ENCODE measurements around the gene SAMD14.

DNA sequence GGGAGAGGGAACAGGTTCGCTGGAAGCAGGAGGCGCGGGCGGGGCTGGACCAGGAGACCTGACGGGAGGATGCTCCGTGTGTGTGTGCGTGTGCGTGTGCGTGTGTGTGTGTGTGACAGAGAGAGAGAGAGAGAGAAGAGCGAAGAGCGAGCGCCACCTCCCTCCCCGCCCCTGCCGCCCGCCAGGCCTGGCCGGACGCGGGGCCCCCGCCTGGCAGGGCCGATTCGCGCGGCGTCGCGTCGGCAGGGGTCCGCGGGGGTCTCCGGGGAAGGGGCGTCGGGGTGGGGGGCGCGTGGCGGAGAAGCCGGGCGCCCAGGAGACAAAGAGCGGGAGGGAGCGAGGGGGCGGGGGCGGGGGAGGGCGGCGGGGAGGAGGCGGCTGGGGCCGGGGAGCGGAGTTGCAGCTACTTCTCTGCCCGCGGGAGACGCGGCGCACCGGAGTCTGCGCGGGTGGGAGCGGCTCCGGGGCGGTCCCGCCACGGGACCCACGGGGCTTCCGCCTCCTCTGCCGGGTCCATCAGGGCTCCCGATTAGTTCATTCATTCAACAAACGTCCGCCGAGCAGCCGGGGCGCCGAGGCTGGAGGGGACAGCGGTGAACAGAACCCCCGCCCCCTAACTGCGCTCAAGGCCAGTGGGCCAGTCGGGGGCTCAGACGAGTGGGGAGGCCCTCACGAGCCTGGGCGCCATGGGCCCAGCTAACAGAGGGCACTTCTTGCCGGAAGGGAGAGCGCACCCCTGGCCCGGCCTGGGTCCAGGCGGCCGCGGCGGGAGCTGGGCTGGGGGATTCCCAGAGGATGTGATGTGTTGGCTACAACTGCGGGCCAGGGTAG, at the start of gene SAMD14:
- TF ChIP-seq BHLHE40 (IDR thresholded peaks at IDR 0.05; ENCODE audit: low read depth, low read length), result no peak
- TF ChIP-seq, protein P1, sequence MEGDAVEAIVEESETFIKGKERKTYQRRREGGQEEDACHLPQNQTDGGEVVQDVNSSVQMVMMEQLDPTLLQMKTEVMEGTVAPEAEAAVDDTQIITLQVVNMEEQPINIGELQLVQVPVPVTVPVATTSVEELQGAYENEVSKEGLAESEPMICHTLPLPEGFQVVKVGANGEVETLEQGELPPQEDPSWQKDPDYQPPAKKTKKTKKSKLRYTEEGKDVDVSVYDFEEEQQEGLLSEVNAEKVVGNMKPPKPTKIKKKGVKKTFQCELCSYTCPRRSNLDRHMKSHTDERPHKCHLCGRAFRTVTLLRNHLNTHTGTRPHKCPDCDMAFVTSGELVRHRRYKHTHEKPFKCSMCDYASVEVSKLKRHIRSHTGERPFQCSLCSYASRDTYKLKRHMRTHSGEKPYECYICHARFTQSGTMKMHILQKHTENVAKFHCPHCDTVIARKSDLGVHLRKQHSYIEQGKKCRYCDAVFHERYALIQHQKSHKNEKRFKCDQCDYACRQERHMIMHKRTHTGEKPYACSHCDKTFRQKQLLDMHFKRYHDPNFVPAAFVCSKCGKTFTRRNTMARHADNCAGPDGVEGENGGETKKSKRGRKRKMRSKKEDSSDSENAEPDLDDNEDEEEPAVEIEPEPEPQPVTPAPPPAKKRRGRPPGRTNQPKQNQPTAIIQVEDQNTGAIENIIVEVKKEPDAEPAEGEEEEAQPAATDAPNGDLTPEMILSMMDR (IDR thresholded peaks at IDR 0.05), result no peak
- no peak for TF ChIP-seq REST (IDR thresholded peaks at IDR 0.05)
- no peak for TF ChIP-seq MAZ (IDR thresholded peaks at IDR 0.05; ENCODE audit: borderline replicate concordance, low read depth, low read length)
- TF ChIP-seq PHF8 (IDR thresholded peaks at IDR 0.05; ENCODE audit: borderline replicate concordance, low read depth), result no peak
- no peak for TF ChIP-seq E2F6 (IDR thresholded peaks at IDR 0.05; ENCODE audit: borderline replicate concordance, low read depth)
- no peak for TF ChIP-seq MYC (IDR thresholded peaks at IDR 0.05; ENCODE audit: borderline replicate concordance, low read length)
- no peak for TF ChIP-seq FOSL2 (IDR thresholded peaks at IDR 0.05)
- no peak for TF ChIP-seq FOSL2 (CRISPR knock-in tag; IDR thresholded peaks at IDR 0.05)
- TF ChIP-seq KDM5A (IDR thresholded peaks at IDR 0.05), result no peak
- no peak for TF ChIP-seq POLR2A (IDR thresholded peaks at IDR 0.05; ENCODE audit: low read length)
- TF ChIP-seq, protein P2, sequence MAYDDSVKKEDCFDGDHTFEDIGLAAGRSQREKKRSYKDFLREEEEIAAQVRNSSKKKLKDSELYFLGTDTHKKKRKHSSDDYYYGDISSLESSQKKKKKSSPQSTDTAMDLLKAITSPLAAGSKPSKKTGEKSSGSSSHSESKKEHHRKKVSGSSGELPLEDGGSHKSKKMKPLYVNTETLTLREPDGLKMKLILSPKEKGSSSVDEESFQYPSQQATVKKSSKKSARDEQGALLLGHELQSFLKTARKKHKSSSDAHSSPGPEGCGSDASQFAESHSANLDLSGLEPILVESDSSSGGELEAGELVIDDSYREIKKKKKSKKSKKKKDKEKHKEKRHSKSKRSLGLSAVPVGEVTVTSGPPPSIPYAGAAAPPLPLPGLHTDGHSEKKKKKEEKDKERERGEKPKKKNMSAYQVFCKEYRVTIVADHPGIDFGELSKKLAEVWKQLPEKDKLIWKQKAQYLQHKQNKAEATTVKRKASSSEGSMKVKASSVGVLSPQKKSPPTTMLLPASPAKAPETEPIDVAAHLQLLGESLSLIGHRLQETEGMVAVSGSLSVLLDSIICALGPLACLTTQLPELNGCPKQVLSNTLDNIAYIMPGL (CRISPR knock-in tag; IDR thresholded peaks at IDR 0.05; ENCODE audit: borderline replicate concordance), result no peak
- TF ChIP-seq, protein P3, sequence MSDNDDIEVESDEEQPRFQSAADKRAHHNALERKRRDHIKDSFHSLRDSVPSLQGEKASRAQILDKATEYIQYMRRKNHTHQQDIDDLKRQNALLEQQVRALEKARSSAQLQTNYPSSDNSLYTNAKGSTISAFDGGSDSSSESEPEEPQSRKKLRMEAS (IDR thresholded peaks at IDR 0.05), result no peak
- no peak for TF ChIP-seq PBX3 (IDR thresholded peaks at IDR 0.05)
- TF ChIP-seq RCOR1 (IDR thresholded peaks at IDR 0.05; ENCODE audit: low read depth, low read length), result no peak

Measured in A549 (cell line).